Measurements from ENCODE around the gene FAM3B.
A peak's percentile ranks its signal among the peaks of the same experiment; 100 is the strongest.

The FAM3B gene

GRCh38 chr21:41319273-41319672 lies 2.7 kb downstream of the FAM3B start:
- no peak for DNase-seq

- DNase-seq = peak; percentile 1
These were observed 4.8 kb downstream of the FAM3B start for GRCh38 chr21:41321211-41321907.

- DNase-seq = no peak
These were observed 5.4 kb downstream of the FAM3B start for GRCh38 chr21:41321908-41322495.

GRCh38 chr21:41322496-41323382 lies 6.1 kb downstream of the FAM3B start:
- no peak for DNase-seq

- DNase-seq = no peak
These were observed 8.7 kb downstream of the FAM3B start for GRCh38 chr21:41325138-41325912.

- no peak for DNase-seq
These were observed 9.9 kb downstream of the FAM3B start for GRCh38 chr21:41326414-41327080.

GRCh38 chr21:41327753-41328152 lies 11.2 kb downstream of the FAM3B start:
- DNase-seq = no peak

GRCh38 chr21:41328660-41329607 lies 12.3 kb downstream of the FAM3B start:
- DNase-seq = no peak

- no peak for DNase-seq
These were observed 17.2 kb downstream of the FAM3B start for GRCh38 chr21:41333752-41334151.

- DNase-seq = no peak
These were observed 20.9 kb downstream of the FAM3B start for GRCh38 chr21:41337515-41337914.

- DNase-seq = no peak
These were observed 21.9 kb downstream of the FAM3B start for GRCh38 chr21:41338455-41338854.

GRCh38 chr21:41342035-41342434 lies 25.4 kb downstream of the FAM3B start:
- DNase-seq = no peak

GRCh38 chr21:41344146-41344545 lies 27.5 kb downstream of the FAM3B start:
- no peak for DNase-seq

- no peak for DNase-seq
These were observed 28.8 kb downstream of the FAM3B start for GRCh38 chr21:41345356-41345755.

GRCh38 chr21:41345934-41346685 lies 29.5 kb downstream of the FAM3B start:
- no peak for DNase-seq

GRCh38 chr21:41346758-41347157 lies 30.2 kb downstream of the FAM3B start:
- DNase-seq = no peak

GRCh38 chr21:41348434-41348833 lies 31.8 kb downstream of the FAM3B start:
- DNase-seq = no peak

GRCh38 chr21:41349126-41349525 lies 32.5 kb downstream of the FAM3B start:
- DNase-seq = no peak

- DNase-seq = no peak
These were observed 33.2 kb downstream of the FAM3B start for GRCh38 chr21:41349619-41350390.

Data from NCI-H1105 (cell line).